ENCODE results near the gene NADSYN1.

DNA sequence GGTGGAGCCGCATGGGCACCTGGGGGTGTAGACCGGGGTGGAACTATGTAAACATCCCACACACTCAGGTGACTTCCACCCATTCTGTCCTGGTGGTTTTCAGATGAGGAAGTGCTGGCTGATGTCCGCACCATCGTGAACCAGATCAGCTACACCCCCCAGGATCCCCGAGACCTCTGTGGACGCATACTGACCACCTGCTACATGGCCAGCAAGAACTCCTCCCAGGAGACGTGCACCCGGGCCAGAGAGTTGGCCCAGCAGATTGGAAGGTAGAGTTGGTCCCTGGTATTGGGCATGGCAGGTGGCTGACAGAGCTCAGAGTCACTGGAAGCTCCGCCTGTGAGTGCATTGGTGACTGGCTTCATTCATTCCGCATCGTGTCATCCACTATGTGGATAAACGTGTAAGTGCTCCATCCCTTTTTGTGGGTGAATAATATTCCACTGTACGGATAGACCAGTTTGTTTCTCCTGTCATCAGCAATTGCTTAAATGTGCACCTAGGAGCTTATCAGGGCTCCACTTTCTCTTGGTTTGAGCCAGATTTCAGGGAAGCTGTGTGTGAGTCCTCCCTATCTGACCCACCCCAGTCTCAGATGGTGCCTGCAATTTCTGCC, 29.9 kb downstream of the NADSYN1 start:
- TF ChIP-seq, protein P1, sequence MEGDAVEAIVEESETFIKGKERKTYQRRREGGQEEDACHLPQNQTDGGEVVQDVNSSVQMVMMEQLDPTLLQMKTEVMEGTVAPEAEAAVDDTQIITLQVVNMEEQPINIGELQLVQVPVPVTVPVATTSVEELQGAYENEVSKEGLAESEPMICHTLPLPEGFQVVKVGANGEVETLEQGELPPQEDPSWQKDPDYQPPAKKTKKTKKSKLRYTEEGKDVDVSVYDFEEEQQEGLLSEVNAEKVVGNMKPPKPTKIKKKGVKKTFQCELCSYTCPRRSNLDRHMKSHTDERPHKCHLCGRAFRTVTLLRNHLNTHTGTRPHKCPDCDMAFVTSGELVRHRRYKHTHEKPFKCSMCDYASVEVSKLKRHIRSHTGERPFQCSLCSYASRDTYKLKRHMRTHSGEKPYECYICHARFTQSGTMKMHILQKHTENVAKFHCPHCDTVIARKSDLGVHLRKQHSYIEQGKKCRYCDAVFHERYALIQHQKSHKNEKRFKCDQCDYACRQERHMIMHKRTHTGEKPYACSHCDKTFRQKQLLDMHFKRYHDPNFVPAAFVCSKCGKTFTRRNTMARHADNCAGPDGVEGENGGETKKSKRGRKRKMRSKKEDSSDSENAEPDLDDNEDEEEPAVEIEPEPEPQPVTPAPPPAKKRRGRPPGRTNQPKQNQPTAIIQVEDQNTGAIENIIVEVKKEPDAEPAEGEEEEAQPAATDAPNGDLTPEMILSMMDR (conservative IDR thresholded peaks at IDR 0.05; ENCODE audit: low read depth in 2 of 2): no peak
- TF ChIP-seq, protein P2, sequence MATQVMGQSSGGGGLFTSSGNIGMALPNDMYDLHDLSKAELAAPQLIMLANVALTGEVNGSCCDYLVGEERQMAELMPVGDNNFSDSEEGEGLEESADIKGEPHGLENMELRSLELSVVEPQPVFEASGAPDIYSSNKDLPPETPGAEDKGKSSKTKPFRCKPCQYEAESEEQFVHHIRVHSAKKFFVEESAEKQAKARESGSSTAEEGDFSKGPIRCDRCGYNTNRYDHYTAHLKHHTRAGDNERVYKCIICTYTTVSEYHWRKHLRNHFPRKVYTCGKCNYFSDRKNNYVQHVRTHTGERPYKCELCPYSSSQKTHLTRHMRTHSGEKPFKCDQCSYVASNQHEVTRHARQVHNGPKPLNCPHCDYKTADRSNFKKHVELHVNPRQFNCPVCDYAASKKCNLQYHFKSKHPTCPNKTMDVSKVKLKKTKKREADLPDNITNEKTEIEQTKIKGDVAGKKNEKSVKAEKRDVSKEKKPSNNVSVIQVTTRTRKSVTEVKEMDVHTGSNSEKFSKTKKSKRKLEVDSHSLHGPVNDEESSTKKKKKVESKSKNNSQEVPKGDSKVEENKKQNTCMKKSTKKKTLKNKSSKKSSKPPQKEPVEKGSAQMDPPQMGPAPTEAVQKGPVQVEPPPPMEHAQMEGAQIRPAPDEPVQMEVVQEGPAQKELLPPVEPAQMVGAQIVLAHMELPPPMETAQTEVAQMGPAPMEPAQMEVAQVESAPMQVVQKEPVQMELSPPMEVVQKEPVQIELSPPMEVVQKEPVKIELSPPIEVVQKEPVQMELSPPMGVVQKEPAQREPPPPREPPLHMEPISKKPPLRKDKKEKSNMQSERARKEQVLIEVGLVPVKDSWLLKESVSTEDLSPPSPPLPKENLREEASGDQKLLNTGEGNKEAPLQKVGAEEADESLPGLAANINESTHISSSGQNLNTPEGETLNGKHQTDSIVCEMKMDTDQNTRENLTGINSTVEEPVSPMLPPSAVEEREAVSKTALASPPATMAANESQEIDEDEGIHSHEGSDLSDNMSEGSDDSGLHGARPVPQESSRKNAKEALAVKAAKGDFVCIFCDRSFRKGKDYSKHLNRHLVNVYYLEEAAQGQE (IDR thresholded peaks at IDR 0.05; ENCODE audit: unreplicated experiment): no peak
- no peak for TF ChIP-seq EZH2phosphoT487 (IDR thresholded peaks at IDR 0.05; ENCODE audit: unreplicated experiment)
- no peak for TF ChIP-seq POLR2AphosphoS5 (IDR thresholded peaks at IDR 0.05; ENCODE audit: low read depth)

Measured in GM23338 (cell line).